NCI-H82 treated with DMSO at 0.1 percent for 48 hours (cell line): ENCODE data around the gene ITGA11.

Experiments used
- DNase-seq: peaks from one replicate; lab custom pipeline; 2025; ENCODE audit not compliant: unreplicated experiment; lab: John Stamatoyannopoulos, UW

ITGA11 gene

DNA sequence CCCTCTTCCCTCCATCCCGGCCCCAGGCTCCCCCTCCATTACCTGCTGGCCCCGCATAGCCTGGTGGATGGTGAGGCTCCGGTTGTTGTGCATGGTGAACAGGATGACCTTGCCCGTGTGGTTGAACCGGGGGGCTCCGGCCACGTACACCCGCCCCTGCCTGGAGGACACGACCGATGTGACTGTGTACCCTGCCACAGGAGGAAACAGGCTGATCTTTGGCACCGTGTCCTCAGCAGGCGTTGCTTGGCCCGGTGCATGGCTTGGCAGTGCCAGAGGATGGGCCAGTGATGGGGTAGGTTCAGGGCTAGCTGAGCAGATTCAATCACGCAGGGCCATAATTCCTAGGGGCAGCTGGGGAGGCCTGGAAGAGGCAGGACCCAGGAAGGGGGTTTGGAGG lies 96.3 kb downstream of the ITGA11 start:
- DNase-seq, result no peak

DNA sequence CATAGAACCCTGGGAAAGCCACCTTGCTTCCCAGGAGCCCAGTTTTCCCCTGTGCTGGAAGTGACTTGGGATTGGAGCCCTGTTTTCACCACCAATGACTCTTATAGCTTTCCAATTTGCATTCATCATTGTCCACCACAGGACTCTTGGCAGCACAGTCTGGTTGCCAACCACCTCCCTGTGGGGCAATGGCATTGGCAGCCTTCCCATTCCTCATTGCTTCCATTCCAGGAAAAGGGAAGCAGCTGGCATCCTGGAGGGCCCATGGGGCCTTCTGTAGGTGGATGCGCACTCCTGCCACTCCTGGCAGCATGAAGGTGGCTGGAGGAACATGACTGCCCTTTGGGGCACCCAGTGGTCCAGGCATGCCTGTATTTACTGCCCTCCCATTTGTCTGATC lies 96.7 kb downstream of the ITGA11 start:
- no peak for DNase-seq

DNA sequence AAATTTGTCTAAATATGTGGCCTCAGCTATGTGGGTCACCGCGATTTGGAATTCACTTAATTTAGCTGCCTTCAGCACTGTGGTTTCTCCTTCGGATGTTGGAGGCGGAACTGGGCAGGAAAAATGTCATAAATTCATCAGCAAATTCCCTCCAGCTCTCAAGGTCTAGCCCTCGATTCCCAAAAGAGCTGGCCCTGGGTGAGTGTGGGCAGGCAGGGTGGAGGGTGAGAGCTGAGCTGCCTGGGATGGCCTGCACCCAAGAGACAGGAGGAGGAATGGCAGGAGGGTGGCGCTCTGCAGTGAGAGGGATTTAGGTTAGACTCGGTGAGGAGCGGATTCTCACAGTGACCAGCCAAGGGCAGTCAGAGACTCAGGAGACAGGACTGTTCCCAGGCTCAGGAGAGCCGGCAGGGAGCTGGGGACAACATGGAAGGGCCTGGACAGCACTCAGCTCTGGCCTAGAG lies 97.3 kb downstream of the ITGA11 start:
- DNase-seq, result no peak

DNA sequence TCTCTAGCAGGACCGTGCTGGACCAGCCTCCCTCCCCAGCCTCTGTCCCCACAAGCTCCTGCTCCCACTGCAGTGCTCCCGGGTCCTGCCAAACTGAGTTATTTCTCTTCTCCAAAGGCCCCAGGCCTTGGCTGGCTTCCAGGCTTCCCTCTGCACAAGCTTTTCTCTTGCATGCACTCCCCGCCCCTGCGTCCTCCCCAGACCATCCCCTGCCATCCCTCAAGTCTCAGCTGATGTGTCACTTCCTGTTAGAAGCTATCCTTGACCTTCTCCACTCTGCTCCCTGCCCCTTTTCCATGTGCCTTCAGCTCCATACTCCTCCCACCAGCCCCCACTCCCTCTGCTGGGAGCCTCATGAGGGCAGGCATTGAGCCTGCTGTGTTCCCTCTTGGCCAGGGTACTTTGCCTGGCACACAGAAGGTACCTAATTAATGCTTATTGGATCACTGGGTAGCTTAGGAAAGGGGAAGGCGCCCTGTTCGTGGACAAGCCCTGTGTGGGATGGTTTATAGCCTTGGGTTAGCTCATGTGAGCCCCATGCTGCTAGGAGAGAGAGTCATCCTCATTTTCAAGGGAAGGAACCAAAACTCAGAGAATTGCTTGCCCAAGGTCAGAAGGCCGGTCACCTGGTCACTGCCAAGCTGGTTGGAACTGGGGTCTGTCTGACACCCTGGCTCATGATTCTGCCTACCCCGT lies 98.0 kb downstream of the ITGA11 start:
- DNase-seq, result no peak

DNA sequence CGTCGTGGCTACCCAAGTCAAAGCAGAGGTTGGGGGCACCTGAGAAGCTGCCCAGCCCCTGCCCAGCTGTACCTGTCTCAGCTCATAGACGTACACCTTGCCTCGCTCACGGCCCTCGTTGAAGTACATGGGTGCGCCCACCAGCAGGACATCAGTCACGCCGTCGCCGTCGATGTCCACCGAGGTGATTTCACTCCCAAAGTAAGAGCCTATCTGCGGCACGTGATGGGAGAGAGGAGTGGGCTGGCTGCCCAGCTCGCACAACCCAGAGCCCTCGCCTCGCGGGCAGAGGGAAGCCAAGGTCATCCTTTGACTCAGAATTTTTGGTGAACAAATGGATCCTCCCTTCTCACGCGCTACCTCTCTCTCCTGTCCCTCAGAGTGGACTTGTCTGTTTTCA lies 99.7 kb downstream of the ITGA11 start:
- DNase-seq, result no peak

DNA sequence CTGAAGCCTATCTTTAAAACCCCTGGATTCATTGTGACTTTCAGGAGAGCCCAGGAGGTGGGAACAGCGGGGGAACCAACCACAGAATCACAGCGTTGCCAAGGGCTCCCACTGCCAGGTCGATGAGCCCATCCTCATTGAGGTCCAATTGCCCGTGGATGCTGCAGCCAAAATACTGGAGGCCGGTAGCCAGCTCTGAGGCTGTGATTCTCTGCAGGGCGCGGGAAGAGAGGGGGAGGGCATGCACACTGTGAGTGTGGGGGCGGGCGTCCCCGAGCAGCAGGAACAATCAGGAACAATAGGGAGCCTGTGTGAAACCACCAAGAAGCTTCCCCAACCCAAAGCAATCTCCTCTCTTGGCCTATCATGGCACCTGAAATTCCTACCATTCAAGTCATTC lies 101.1 kb downstream of the ITGA11 start:
- no peak for DNase-seq

DNA sequence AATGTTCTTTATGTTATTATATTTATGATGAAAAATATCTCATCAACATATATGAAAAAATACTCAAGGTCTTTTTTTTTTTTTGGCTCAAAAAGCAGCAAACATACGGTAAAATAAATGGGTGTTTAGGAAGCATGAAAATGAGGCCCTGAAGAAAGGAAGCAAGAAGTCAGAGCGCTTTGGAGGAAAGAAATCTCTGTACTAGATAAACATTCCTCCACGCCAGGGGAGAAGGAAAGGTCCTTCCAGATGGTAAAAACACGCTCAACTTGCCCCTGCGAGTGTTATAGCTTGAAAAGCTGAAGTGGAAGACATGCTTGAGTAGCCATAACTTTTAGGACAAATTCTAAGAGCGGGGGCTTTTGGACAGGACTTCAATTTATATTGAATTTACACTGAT lies 101.5 kb downstream of the ITGA11 start:
- no peak for DNase-seq

DNA sequence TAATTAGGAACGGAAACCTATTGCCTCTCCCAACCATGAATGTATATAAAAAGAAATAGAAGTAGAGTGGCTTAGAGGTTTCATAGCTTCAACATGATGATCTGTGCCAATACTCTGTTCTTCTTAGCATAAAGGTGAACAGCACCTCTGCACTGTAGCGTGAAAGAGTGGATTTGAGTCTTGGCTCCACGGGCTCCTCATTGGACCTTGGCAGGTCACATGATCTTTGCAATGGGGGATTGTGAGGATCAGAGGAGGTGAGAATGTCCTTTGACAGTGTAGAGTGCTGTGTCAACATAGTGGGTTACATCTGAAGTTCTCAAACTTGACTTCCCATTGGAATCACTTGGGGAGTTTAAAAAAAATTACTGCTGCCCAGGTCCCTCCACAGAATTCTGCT lies 103.0 kb downstream of the ITGA11 start:
- DNase-seq, result no peak

DNA sequence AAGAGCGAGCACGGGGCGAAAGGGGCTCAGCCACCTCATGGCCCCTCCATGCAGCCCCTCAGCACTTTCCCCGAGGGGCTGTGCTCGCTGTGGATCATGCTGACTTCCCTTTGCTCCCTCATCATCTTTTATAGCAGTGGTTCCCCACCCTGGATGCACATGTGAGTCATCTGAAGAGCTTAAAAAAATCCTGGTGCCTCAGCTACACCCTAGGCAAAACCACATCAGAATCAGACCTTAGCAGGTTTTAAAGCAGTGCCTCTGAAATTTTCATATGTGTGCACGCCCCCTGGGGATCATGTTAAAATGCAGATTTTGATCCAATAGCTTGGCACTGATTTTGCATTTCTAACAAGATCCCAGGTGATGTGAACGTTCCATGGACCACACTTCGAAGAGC lies 103.5 kb downstream of the ITGA11 start:
- DNase-seq, result no peak

DNA sequence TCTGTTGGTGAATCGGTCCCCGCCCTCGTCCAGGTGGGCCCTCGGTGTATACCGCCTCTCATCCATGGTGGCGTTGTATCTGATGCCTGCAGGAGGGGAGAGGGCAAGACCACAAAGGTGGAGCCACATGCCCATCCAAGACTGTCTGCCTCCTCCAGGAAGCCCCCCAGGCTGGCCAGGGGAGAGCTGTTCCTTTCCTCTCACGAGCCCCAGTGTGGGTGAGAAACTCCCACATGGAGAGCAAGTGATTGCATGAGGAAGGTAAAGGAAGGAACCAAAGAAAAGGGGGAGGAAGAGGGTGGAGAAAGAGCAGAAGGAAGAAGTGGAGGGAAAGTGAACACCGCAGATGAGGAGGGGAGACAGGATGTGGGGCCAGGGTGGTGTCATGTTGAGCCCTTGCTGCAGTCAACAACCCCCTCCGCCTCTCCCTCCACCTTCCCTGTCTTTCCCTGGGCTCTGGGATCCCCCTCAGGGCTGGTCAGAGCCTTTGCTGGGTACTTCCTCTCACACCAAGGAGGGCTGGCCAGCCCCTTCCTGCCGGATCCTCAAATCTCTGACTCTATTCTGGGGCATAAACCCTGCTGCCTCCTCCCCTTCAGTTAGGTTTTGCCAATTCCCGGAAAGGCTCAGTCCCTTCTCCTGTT lies 105.1 kb downstream of the ITGA11 start:
- DNase-seq, result no peak

DNA sequence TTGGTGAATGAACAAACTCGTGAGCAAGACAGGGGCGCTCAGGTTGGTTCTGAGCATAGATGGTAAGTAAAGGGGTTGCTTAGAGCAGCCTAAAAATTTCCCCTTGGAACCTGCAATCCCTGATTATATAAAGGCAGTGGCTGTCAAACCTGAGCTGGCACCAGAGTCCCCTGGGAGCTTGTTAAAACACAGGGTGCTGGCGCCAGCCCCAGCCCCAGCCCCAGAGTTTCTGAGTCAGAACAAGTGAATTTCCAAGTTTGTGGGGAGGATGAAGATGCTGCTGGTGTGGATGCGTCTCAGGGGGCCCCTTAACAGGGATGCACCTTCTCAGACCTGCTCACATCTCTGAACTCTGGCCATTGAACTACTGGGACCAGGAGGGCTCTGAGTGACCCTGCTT lies 106.2 kb downstream of the ITGA11 start:
- DNase-seq, result no peak

DNA sequence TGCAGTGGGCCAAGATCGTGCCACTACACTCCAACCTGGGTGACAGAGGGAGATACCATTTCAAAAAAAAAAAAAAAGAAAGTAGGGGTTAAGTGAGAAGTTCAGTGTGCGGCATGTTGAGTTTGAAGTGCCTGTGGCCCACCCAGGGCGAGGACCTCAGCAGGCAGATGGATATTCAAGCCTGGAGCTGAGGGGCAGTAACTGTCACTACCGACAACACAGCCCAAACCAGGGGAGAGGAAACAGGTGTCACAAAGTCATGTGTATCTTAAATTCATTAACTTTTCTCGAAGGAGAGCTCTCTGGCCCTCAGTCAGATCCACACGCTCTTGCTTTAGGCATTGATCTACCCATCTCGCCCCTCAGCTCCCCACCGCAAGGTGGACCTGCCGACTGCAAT lies 109.2 kb downstream of the ITGA11 start:
- DNase-seq, result no peak

DNA sequence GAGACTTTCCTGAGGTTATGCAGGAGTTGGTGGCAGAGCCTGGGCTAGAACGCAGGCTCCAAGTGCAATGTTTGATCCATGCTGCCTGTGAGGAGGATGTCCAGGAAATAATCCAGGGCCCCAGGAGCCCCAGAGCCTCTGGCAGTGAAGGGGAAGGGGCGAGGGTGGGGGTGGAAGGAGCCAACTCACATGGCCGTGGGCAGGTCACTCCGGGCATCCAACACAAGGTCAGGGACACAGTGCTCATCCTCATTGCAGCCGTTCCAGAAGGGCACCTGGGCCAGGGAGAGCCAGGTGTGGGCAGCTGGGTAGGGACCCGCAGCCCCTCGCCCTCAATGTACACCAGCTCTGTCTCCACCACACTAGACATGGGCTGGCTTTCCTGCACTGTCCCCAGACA lies 110.7 kb downstream of the ITGA11 start:
- no peak for DNase-seq

DNA sequence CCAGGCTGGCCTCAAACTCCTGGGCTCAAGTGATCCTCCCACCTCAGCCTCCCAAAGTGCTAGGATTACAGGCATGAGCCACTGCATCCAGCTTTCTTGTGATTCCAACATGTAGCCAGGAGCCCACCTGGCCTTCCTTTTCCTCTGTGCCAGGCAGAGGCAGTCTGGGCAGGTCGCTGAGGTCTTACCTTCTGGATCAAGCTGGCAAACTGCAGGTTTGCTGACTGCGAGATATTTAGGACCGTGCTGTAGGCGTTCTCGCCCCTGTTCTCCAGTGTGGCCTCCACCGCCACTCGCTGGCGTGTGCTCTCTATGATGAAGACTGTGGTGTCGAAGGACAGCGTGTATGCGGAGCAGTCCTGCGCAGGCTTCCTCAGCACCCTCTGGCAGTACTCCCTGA lies 112.0 kb downstream of the ITGA11 start:
- DNase-seq, result no peak

DNA sequence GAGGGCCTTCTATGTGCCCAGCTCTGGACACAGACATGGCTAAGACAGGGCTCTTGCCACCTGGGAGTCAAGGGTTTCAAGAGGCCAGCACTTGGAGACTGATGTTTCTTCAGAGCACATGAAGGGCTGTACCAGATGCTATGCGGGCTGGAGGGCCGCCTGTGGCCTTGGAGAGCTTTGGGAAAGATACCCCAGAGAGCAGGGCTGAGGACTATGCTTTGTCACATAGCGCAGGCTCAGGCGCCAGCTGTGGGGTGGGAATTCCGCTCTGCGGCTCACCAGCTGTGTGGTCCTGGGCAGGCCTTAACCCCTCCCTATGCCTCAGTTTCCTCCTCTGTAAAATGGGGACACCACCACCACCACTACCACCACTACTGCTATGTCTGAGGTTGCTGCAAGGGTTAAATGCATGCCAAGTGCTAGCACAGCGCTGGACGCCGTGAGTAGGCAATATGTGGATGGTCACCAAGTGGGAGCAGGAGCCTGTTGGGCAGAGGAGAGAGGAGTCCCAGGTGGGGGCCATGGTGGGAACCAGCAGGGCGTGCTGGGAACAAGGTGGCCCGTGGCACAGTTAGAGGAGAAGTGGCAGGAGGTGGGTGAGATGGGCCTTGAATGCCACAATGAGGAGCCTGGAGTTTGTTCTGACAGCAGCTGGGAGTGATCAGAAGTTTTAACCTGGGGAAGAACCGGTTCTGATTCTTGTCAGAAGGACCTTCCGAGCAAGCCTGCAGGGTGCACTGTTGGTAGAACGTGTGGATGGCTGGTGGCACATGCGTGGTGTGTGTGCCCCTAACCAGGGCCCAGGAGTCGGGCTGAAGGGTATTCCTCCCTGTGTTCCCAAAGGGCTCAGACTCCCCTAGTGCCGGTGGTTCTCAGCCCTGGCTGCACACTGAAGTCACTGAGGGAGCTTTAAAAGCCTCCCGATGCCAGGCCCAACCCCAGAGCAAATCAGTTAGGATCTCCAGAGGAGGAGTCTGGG lies 112.7 kb downstream of the ITGA11 start:
- DNase-seq, result no peak

DNA sequence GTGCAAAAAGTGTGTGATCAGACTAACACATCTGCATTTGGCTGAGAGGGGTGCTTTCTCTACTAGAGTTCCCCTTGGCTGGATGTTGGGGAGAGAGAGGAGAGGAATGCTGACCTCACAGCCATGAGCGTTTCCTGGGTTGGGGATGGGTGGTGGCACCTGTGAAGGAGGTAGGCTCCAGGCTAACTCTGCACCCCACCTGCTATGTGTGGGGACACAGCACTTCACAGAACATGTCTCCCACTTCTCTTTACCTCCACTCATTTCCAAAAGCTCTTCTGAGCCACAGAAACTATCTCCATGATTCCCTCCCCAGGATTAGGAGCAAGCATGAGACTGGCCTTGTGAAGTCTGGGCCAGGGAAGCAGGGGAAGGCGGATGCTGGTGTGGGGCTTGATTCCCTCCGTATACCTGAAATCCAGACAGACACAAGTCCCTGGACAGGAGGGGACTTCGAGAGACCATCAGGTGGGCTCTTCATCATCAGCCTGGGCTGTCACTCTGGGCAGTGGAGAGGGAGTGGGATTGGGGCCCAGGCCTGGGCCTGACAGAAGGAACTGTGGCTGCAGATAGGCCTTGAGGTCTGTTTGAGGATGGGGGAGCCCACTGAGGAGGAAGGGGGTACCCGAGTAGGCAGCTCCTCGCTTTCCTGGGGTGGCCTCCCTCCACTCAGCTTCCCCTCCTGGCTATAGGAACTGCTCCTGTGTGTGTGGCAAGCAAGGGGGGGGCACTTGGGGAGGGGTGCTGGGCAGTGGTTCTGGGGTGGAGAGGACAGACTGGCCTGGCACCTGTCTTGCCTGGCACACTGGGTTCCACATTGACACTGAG lies 113.7 kb downstream of the ITGA11 start:
- DNase-seq, result no peak

DNA sequence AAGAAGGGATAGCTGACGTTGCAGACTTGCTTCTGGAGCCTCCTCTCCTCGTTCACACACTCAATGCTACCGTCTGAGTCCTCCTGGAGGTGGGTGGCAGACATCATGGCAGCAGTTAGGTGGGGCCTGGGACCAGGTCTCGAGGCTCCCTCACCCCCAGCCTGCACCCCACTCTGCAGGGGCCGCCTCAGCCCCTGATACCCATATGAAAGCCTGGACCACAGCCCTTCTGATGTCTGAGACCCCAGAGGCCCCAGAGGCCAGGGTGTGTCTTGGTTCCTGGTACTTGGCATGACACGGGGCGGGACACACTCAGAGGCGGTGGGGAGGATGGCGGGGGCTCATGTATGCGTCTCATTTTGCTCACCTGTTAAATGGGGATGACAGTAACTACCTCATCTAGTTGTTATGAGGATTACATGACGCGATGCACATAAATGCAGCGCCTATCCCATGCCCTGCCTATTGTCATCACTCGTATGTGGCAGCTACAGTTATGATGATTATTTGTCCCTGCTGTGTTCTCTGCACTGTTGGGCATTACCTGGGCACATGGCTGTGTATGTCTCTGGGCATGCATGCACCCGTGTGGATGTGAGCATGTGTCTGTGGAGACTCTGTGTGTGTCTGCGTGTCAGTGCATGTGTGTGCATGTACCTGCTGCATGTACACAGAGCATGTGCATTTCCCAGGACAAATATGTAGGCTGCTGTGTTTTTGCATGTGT lies 114.5 kb downstream of the ITGA11 start:
- DNase-seq, result no peak

DNA sequence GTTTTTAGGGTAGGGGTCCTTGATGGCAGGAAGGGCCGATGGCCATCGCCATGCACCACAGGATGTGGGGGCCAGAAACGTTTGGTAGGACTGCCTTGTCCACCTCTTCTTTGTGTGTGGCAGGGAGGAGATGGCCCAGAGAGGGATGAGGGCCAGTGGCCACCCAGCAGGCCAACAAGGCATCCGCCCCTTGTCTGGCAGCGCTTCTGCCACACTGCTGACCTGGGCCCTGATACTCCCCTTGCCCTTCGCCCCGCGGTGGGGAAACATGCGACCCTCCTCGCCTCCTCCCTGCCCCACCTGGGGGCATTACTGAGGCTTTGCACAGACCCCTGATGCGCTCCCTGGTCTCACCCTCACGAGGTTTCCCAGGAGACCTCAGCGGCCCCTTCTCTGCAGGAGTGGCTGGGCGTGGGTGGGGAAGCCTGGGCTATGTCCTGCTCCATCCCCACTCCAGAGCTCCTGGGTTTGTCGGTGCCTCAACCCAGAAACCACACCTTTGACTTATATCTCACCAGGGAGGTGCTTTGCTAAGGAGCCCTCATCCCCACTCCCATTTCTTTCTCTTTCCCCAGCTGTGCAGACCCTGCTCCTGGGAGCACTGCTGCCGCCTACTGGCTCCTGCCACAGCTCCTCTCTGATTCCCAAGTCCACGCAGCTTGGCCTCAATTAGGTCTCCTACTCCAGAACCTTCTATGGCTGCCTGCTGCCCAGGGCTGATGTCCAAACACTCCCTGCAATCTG lies 115.7 kb downstream of the ITGA11 start:
- no peak for DNase-seq

DNA sequence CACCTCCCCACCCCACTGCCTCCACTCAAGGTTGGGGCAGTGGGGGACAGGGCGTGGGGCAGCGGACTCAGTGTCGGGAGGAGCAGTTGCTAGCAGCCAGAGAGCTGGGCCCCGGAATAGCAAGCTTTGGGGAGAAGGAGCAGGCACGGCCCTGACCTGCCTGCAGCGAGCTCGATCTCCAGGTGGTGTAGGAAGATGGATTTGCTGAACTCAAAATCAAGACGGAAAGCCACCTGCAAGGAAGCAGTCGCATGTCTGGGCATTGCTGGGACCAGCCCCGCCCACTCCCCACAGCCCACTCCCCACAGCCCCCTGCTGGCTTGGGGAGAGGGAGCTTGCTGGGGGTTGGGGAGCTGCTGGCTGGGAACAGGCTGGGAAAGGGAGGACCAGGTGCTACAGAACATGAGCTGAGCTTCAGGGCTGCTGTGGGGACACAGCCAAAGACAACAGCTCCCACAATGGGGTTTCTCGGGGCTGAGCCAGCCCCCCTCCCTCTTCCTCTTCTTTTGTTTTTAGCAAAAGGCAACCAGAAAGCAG lies 116.4 kb downstream of the ITGA11 start:
- DNase-seq, result no peak
